GM12878 (cell line): ENCODE results near the gene AVP.

Experiments
- CTCF ChIP-seq, 3 experiments: IDR thresholded peaks in 2 of 3; conservative IDR thresholded peaks in 1 of 3; 2 replicates each; pipeline ENCODE4 v1.5.1; 2011; ENCODE audit warnings: low read depth in 3 of 3, low read length in 3 of 3, mild to moderate bottlenecking in 3 of 3, control low read depth in 2 of 3, moderate library complexity in 2 of 3, inconsistent platforms in 1 of 3, mixed read lengths in 1 of 3; ENCODE audit not compliant: control insufficient read depth in 2 of 3, insufficient read depth in 1 of 3; ENCODE audit errors: extremely low read depth in 1 of 3
- EP300 ChIP-seq, 2 experiments: fragments of 150-350 bp in 1 of 2; IDR thresholded peaks; 2 replicates each; pipeline ENCODE4 v1.6.1; 2011 to 2012; ENCODE audit warnings: low read depth in 2 of 2, low read length in 2 of 2, borderline replicate concordance in 1 of 2, improper control_type of control experiment in 1 of 2, inconsistent platforms in 1 of 2; ENCODE audit not compliant: control insufficient read depth in 1 of 2

DNA sequence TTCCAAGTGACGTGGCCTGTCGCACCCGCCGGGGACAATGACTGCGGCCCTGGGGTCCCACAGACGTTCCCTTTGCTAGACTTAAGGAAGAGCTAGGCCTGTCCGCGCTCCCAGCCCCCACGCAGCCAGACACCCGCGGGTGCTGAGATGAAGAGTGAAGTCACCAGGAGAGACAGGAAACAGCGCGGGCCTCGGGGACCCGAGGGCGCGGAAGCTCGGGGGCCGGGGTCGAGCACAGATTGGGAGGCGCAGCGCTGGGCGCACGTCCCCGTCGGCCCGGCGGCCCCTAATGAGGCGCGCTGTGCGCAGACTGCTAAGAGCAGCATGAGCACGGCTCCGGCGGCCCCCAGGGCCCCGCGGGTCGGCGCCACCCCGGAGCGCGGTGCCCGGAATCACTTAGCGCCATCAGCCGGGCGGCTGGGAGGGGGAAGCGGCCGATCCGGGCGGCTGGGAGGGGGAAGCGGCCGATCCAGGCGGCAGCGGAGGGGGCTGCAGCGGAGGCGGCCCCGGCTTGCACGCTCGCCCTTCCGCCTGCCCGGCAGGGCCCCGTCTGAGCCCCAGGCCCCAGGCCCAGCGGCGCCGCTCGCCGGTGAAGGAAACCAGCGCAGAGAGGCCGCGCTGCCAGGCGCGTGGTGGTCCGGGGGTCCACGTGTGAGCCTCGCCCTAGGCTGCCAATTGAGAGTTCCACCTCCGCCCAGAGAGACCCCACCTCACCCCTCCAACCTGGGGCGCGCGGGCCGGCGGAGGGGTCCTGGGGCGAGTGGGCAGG is 8.3 kb upstream of the AVP start:
- TF ChIP-seq CTCF (IDR thresholded peaks at IDR 0.05 in 2 of 3, conservative IDR thresholded peaks at IDR 0.05 in 1 of 3; ENCODE audit: control insufficient read depth in 2 of 3, extremely low read depth in 1 of 3, insufficient read depth in 1 of 3, low read depth in 3 of 3, low read length in 3 of 3), result no peak
- TF ChIP-seq EP300 (IDR thresholded peaks at IDR 0.05; ENCODE audit: borderline replicate concordance in 1 of 2, control insufficient read depth in 1 of 2, low read depth in 2 of 2, low read length in 2 of 2), result no peak
